HCT116 (cell line): ENCODE results near the gene FBN1. TPM values are rescaled to one million over a fixed set of nuclear protein-coding genes. Genes with fewer than 3 reads are reported as not detected.

Experiments
- ATAC-seq: fragments of 200-7000 bp; cut with Tn5 transposase; 2 replicates; pipeline ENCODE4 v1.9.1; 2020; ENCODE audit warnings: mild to moderate bottlenecking, moderate library complexity
- BruUV-seq: library from RNA; stranded (reverse); fragments of 400-500 nt; replicated peaks from 2 replicates; lab custom pipeline; 2021; lab: Mats Ljungman, UMichigan
- CTCF ChIA-PET: fragments of 300-600 bp; sonication (Branson Sonifier 250); formaldehyde crosslinking; loops from one replicate; lab custom pipeline; 2021; ENCODE audit warnings: antibody characterized with exemption; lab: Charles Lee
- POLR2A ChIA-PET: fragments of 300-600, 350-600 bp; sonication (Branson Sonifier 250); formaldehyde crosslinking; loops from one replicate; lab custom pipeline; 2021; ENCODE audit warnings: antibody characterized with exemption; lab: Charles Lee
- RAD21 ChIA-PET, 2 experiments: fragments of 300-600 bp; sonication (Branson Sonifier 250); formaldehyde crosslinking; loops; one replicate each; lab custom pipeline; 2023; ENCODE audit warnings: low total read pairs in 2 of 2; ENCODE audit not compliant: uncharacterized antibody in 2 of 2, unreplicated experiment in 2 of 2, low non-redundant PET in 1 of 2; lab: Charles Lee
- DNase-seq: peaks from one replicate; pipeline ENCODE4 v3.0.0-alpha.2; 2010; ENCODE audit warnings: low read depth, low spot score
- H2AFZ ChIP-seq: fragments of 200-600 bp; shearing (Covaris generic), sonication (generic); 2 replicates; pipeline ENCODE4 v1.6.1; 2017; ENCODE audit warnings: low read depth, mixed run types, mixed read lengths, antibody characterized with exemption, low read length; ENCODE audit not compliant: poor library complexity, severe bottlenecking
- H3K27ac ChIP-seq: 2 replicates; pipeline ENCODE4 v1.5.1; 2012; ENCODE audit warnings: low read depth, low read length
- H3K27me3 ChIP-seq: fragments of 200-600 bp; sonication (generic); 2 replicates; pipeline ENCODE4 v1.6.1; 2016; ENCODE audit warnings: mixed run types, low read length, mixed read lengths; ENCODE audit not compliant: insufficient read depth
- H3K36me3 ChIP-seq, 2 experiments: fragments of 200-500 bp in 1 of 2; fragments of 200-600 bp in 1 of 2; sonication (Bioruptor generic) in 1 of 2; sonication (generic) in 1 of 2; 2 replicates each; pipeline versions ENCODE4 v1.5.1 to v1.6.1; 2014 to 2016; ENCODE audit warnings: low read length in 2 of 2, inconsistent platforms in 1 of 2, mixed read lengths in 1 of 2, mixed run types in 1 of 2; ENCODE audit not compliant: insufficient read depth in 2 of 2, control insufficient read depth in 1 of 2
- H3K4me1 ChIP-seq, 2 experiments: fragments of 200-600 bp in 1 of 2; sonication (generic) in 1 of 2; 2 replicates each; pipeline versions ENCODE4 v1.5.1 to v1.6.1; 2012 to 2017; ENCODE audit warnings: low read length in 2 of 2, inconsistent platforms in 1 of 2, mild to moderate bottlenecking in 1 of 2, mixed read lengths in 1 of 2, mixed run types in 1 of 2, moderate library complexity in 1 of 2; ENCODE audit not compliant: insufficient read depth in 2 of 2, control insufficient read depth in 1 of 2
- H3K4me2 ChIP-seq: fragments of 200-600 bp; sonication (generic); 2 replicates; pipeline ENCODE4 v1.6.1; 2017; ENCODE audit warnings: mixed run types, low read length, mixed read lengths
- H3K4me3 ChIP-seq, 2 experiments: fragments of 200-600 bp in 1 of 2; sonication (generic) in 1 of 2; replicated peaks in 1 of 2; 2 replicates each; pipeline ENCODE4 v1.5.1; 2011 to 2016; ENCODE audit warnings: low read length in 2 of 2, control low read depth in 1 of 2, low read depth in 1 of 2, mild to moderate bottlenecking in 1 of 2, mixed read lengths in 1 of 2, mixed run types in 1 of 2
- H3K79me2 ChIP-seq: fragments of 200-600 bp; sonication (generic); 2 replicates; pipeline ENCODE4 v1.6.1; 2017; ENCODE audit warnings: mild to moderate bottlenecking, mixed run types, low read length, moderate library complexity, mixed read lengths; ENCODE audit not compliant: insufficient read depth
- H3K9ac ChIP-seq: fragments of 200-600 bp; sonication (generic); 2 replicates; pipeline ENCODE4 v1.6.1; 2016; ENCODE audit warnings: low read length, mixed read lengths
- H3K9me2 ChIP-seq: fragments of 200-600 bp; sonication (generic), shearing (Covaris generic); 2 replicates; pipeline ENCODE4 v1.6.1; 2017; ENCODE audit warnings: mixed run types, mild to moderate bottlenecking, moderate library complexity; ENCODE audit not compliant: insufficient read depth
- H3K9me3 ChIP-seq, 2 experiments: fragments of 200-500 bp in 1 of 2; fragments of 200-600 bp in 1 of 2; sonication (Bioruptor generic) in 1 of 2; sonication (generic) in 1 of 2; 2 replicates each; pipeline ENCODE4 v1.6.1; 2014 to 2017; ENCODE audit warnings: low read length in 2 of 2, mixed read lengths in 2 of 2, inconsistent platforms in 1 of 2, low read depth in 1 of 2, mild to moderate bottlenecking in 1 of 2, mixed run types in 1 of 2, moderate library complexity in 1 of 2; ENCODE audit not compliant: control insufficient read depth in 1 of 2, insufficient read depth in 1 of 2
- H4K20me1 ChIP-seq: fragments of 200-600 bp; sonication (generic), shearing (Covaris generic); 2 replicates; pipeline ENCODE4 v1.6.1; 2017; ENCODE audit warnings: mixed run types, mild to moderate bottlenecking, moderate library complexity; ENCODE audit not compliant: insufficient read depth
- EZH2 ChIP-seq: fragments of 200-600 bp; sonication (generic); IDR thresholded peaks from 2 replicates; pipeline ENCODE4 v1.6.1; 2017; ENCODE audit warnings: antibody characterized with exemption, mixed run types
- EZH2phosphoT487 ChIP-seq: fragments of 200-600 bp; IDR thresholded peaks from 2 replicates; pipeline ENCODE4 v1.6.1; 2018; ENCODE audit warnings: antibody characterized with exemption, borderline replicate concordance
- FOSL1 ChIP-seq: IDR thresholded peaks from 2 replicates; pipeline ENCODE4 v1.6.1; 2012; ENCODE audit warnings: low read depth
- POLR2A ChIP-seq: IDR thresholded peaks from 2 replicates; pipeline ENCODE4 v1.7.0; 2011; ENCODE audit warnings: borderline replicate concordance; ENCODE audit not compliant: insufficient read depth, insufficient read length; ENCODE audit errors: extremely low read depth
- RAD21 ChIP-seq: IDR thresholded peaks from 2 replicates; pipeline ENCODE4 v1.6.1; 2012; ENCODE audit warnings: low read depth, mild to moderate bottlenecking
- SIN3A ChIP-seq: IDR thresholded peaks from 2 replicates; pipeline ENCODE4 v1.6.1; 2012; ENCODE audit warnings: low read depth
- SP1 ChIP-seq: IDR thresholded peaks from 2 replicates; pipeline ENCODE4 v1.6.1; 2012; ENCODE audit warnings: low read depth
- SRF ChIP-seq: IDR thresholded peaks from 2 replicates; pipeline ENCODE4 v1.6.1; 2012; ENCODE audit warnings: low read depth
- YY1 ChIP-seq: IDR thresholded peaks from 2 replicates; pipeline ENCODE4 v1.6.1; 2011; ENCODE audit warnings: low read length, low read depth, moderate library complexity, mild to moderate bottlenecking; ENCODE audit not compliant: insufficient replicate concordance; ENCODE audit errors: extremely low read depth
- intact Hi-C: fragments of 100-400 bp; cut with micrococcal nuclease; formaldehyde crosslinking; loops from 2 replicates; pipeline ENCODE4 v1.10.0; 2022
- total RNA-seq: library from RNA; stranded (reverse); gene quantifications from one replicate; pipeline ENCODE4 v1.2.1, GENCODE V29; 2021; ENCODE audit not compliant: unreplicated experiment
- TF ChIP-seq, protein P1 (sequence below): IDR thresholded peaks from 2 replicates; pipeline ENCODE4 v1.6.1; 2012; ENCODE audit warnings: low read depth
- TF ChIP-seq, protein P2 (sequence below): IDR thresholded peaks from 2 replicates; pipeline ENCODE4 v1.6.1; 2012
- TF ChIP-seq, protein P3 (sequence below): IDR thresholded peaks from 2 replicates; pipeline ENCODE4 v1.6.1; 2012

The FBN1 gene
- total RNA-seq, 1 experiment from 2014 or later = 1.7 TPM

DNA sequence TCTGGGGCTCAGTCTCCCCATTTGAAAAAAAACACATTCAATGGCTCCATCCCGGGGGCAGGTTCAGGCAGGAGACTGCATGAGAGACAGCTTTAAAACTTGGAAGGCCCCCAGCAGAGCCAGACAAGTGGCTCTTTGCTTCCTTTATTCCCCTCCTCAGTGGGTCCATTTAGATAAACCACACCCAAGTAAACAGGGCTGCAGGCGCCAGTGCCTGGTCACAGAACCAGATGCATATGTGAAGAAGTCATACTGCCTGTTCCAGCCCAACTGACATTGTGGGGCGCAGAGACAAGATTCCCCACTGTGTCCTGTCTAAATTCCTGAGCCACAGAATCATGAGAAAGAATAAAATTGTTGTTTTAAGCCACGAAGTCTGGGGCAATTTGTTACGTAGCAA is 9.0 kb downstream of the FBN1 start:
- Histone ChIP-seq H3K4me3 (no peak overlapping the region), H2AFZ (no peak overlapping the region), H3K9ac (no peak overlapping the region), H3K27me3 (no peaks in the 10 kb centered on the region), H3K4me1 (no peaks in the 10 kb centered on the region; a peak in 1 of 4 replicates), H3K9me2 (no peaks in the 10 kb centered on the region), H4K20me1 (no peaks in the 10 kb centered on the region), H3K27ac (no peak overlapping the region), H3K9me3 (no peaks in the 10 kb centered on the region), H3K79me2 (no peaks in the 10 kb centered on the region), H3K36me3 (no peaks in the 10 kb centered on the region), H3K4me2 (no peak overlapping the region)
- intact Hi-C loops = no loop called here
- BruUV-seq = no TSS peak
- no peak for ATAC-seq
- CTCF ChIA-PET = no interaction called here
- POLR2A ChIA-PET = no interaction called here
- DNase-seq = no peak
- no peak for TF ChIP-seq FOSL1
- TF ChIP-seq EZH2 = no peak
- TF ChIP-seq SRF = no peak
- no peak for TF ChIP-seq RAD21
- TF ChIP-seq SP1 = no peak
- TF ChIP-seq, protein P1, sequence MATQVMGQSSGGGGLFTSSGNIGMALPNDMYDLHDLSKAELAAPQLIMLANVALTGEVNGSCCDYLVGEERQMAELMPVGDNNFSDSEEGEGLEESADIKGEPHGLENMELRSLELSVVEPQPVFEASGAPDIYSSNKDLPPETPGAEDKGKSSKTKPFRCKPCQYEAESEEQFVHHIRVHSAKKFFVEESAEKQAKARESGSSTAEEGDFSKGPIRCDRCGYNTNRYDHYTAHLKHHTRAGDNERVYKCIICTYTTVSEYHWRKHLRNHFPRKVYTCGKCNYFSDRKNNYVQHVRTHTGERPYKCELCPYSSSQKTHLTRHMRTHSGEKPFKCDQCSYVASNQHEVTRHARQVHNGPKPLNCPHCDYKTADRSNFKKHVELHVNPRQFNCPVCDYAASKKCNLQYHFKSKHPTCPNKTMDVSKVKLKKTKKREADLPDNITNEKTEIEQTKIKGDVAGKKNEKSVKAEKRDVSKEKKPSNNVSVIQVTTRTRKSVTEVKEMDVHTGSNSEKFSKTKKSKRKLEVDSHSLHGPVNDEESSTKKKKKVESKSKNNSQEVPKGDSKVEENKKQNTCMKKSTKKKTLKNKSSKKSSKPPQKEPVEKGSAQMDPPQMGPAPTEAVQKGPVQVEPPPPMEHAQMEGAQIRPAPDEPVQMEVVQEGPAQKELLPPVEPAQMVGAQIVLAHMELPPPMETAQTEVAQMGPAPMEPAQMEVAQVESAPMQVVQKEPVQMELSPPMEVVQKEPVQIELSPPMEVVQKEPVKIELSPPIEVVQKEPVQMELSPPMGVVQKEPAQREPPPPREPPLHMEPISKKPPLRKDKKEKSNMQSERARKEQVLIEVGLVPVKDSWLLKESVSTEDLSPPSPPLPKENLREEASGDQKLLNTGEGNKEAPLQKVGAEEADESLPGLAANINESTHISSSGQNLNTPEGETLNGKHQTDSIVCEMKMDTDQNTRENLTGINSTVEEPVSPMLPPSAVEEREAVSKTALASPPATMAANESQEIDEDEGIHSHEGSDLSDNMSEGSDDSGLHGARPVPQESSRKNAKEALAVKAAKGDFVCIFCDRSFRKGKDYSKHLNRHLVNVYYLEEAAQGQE = no peak
- TF ChIP-seq EZH2phosphoT487 = no peak
- no peak for TF ChIP-seq SIN3A
- no peak for TF ChIP-seq POLR2A
- TF ChIP-seq, protein P2, sequence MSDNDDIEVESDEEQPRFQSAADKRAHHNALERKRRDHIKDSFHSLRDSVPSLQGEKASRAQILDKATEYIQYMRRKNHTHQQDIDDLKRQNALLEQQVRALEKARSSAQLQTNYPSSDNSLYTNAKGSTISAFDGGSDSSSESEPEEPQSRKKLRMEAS = no peak
- TF ChIP-seq YY1 = no peak
- TF ChIP-seq, protein P3, sequence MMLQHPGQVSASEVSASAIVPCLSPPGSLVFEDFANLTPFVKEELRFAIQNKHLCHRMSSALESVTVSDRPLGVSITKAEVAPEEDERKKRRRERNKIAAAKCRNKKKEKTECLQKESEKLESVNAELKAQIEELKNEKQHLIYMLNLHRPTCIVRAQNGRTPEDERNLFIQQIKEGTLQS = no peak
- RAD21 ChIA-PET = no interaction called here
